ENCODE data around the gene GALNT18.

GRCh38 chr11:11668781-11669180, 47.0 kb upstream of the GALNT18 start:
- TF ChIP-seq CTCF (IDR thresholded peaks at IDR 0.05; ENCODE audit: low read length) (no peak), EZH2 (optimal IDR thresholded peaks at IDR 0.05; ENCODE audit: low read depth, low read length) (no peak)
